H1 (cell line): ENCODE results near the gene ATXN3. TPM values are rescaled to one million over a fixed set of nuclear protein-coding genes. Genes with fewer than 3 reads are reported as not detected.

Experiments used
- CTCF ChIA-PET: fragments of 300-600 bp; sonication (Branson Sonifier 250); formaldehyde crosslinking; loops from one replicate; lab custom pipeline; 2021; ENCODE audit not compliant: partially characterized antibody; lab: Charles Lee
- POLR2A ChIA-PET: fragments of 300-600 bp; sonication (Branson Sonifier 250); formaldehyde crosslinking; loops from one replicate; lab custom pipeline; 2021; ENCODE audit warnings: inconsistent platforms; ENCODE audit not compliant: partially characterized antibody; lab: Charles Lee
- DNase-seq, 2 experiments: peaks; one replicate each; pipeline versions ENCODE4 v3.0.0 to v3.0.0-alpha.2; 2010 to 2022; ENCODE audit warnings: low spot score in 2 of 2, low read depth in 1 of 2, mixed read lengths in 1 of 2
- FAIRE-seq: peaks from 2 replicates; lab custom pipeline; 2011; peaks lifted over from hg19 to GRCh38; lab: Jason Lieb, UNC
- H2AFZ ChIP-seq: 2 replicates; pipeline ENCODE4 v1.8.1; 2012; ENCODE audit warnings: low read length, inconsistent platforms
- H2AK5ac ChIP-seq: 2 replicates; pipeline ENCODE4 v1.6.1; 2013; ENCODE audit warnings: low read depth, low read length
- H2BK120ac ChIP-seq: replicated peaks from 2 replicates; pipeline ENCODE3; 2013; ENCODE audit warnings: low read depth, low read length, inconsistent platforms
- H2BK12ac ChIP-seq: 2 replicates; pipeline ENCODE4 v1.6.1; 2013; ENCODE audit warnings: low read depth, low read length
- H2BK15ac ChIP-seq: 2 replicates; pipeline ENCODE4 v1.6.1; 2013; ENCODE audit warnings: low read length
- H2BK20ac ChIP-seq: 2 replicates; pipeline ENCODE4 v1.6.1; 2013; ENCODE audit warnings: low read length
- H2BK5ac ChIP-seq: 2 replicates; pipeline ENCODE4 v1.6.1; 2013; ENCODE audit warnings: low read depth, low read length
- H3K14ac ChIP-seq: 2 replicates; pipeline ENCODE4 v1.6.1; 2013; ENCODE audit warnings: inconsistent platforms; ENCODE audit not compliant: insufficient read length
- H3K18ac ChIP-seq: 2 replicates; pipeline ENCODE4 v1.6.1; 2013; ENCODE audit warnings: low read length; ENCODE audit errors: extremely low read depth
- H3K23ac ChIP-seq: 2 replicates; pipeline ENCODE4 v1.6.1; 2013; ENCODE audit warnings: inconsistent platforms; ENCODE audit not compliant: insufficient read length
- H3K23me2 ChIP-seq: 2 replicates; pipeline ENCODE4 v1.6.1; 2013; ENCODE audit warnings: low read depth, low read length
- H3K27ac ChIP-seq: 2 replicates; pipeline ENCODE4 v1.6.1; 2011; ENCODE audit warnings: low read depth, low read length, inconsistent platforms
- H3K27me3 ChIP-seq, 4 experiments: replicated peaks in 1 of 4; 1 replicate in 1 of 4; 2 replicates in 3 of 4; pipeline versions ENCODE4 v1.6.1 to v1.8.1; 2011 to 2013; ENCODE audit warnings: low read length in 3 of 4, mild to moderate bottlenecking in 3 of 4, inconsistent platforms in 2 of 4, mixed read lengths in 2 of 4, moderate library complexity in 1 of 4; ENCODE audit not compliant: control insufficient read depth in 3 of 4, insufficient read depth in 3 of 4; ENCODE audit errors: extremely low read depth in 1 of 4
- H3K36me3 ChIP-seq, 4 experiments: 2 replicates each; pipeline versions ENCODE4 v1.6.1 to v1.8.1; 2011 to 2013; ENCODE audit warnings: mild to moderate bottlenecking in 4 of 4, low read length in 3 of 4, moderate library complexity in 2 of 4, control low read depth in 1 of 4, inconsistent platforms in 1 of 4; ENCODE audit not compliant: insufficient read depth in 4 of 4, control insufficient read depth in 2 of 4
- H3K4ac ChIP-seq: replicated peaks from 2 replicates; pipeline ENCODE3; 2013; ENCODE audit warnings: low read length, low read depth, mixed read lengths, inconsistent platforms; ENCODE audit not compliant: insufficient read length
- H3K4me1 ChIP-seq, 4 experiments: replicated peaks in 1 of 4; 1 replicate in 1 of 4; 2 replicates in 3 of 4; pipeline versions ENCODE4 v1.6.1 to v1.8.1; 2011 to 2013; ENCODE audit warnings: low read length in 3 of 4, inconsistent platforms in 2 of 4, mixed read lengths in 1 of 4; ENCODE audit not compliant: insufficient read depth in 4 of 4, control insufficient read depth in 3 of 4
- H3K4me2 ChIP-seq, 2 experiments: 2 replicates each; pipeline versions ENCODE4 v1.6.1 to v1.8.1; 2011 to 2013; ENCODE audit warnings: low read depth in 2 of 2, low read length in 2 of 2, control low read depth in 1 of 2, inconsistent platforms in 1 of 2, mild to moderate bottlenecking in 1 of 2; ENCODE audit not compliant: insufficient read depth in 1 of 2
- H3K4me3 ChIP-seq, 4 experiments: fragments of 200-600, 300-600 bp in 1 of 4; sonication (generic), shearing (Covaris generic), sonication (Bioruptor Twin) in 1 of 4; 2 replicates each; pipeline versions ENCODE4 v1.5.1 to v1.8.1; 2011 to 2016; ENCODE audit warnings: low read length in 4 of 4, low read depth in 3 of 4, control low read depth in 2 of 4, inconsistent platforms in 2 of 4, mild to moderate bottlenecking in 2 of 4, mixed read lengths in 1 of 4, moderate library complexity in 1 of 4; ENCODE audit not compliant: insufficient read depth in 2 of 4; ENCODE audit errors: extremely low read depth in 1 of 4
- H3K56ac ChIP-seq: replicated peaks from 2 replicates; pipeline ENCODE3; 2013; ENCODE audit warnings: low read depth, mild to moderate bottlenecking, mixed read lengths, low read length, inconsistent platforms; ENCODE audit not compliant: insufficient read length
- H3K79me1 ChIP-seq: 2 replicates; pipeline ENCODE4 v1.6.1; 2013; ENCODE audit warnings: low read depth, low read length, control low read depth
- H3K79me2 ChIP-seq, 2 experiments: 2 replicates each; pipeline versions ENCODE4 v1.6.1 to v1.8.1; 2012 to 2013; ENCODE audit warnings: low read length in 2 of 2, mild to moderate bottlenecking in 2 of 2, inconsistent platforms in 1 of 2; ENCODE audit not compliant: insufficient read depth in 2 of 2, control insufficient read depth in 1 of 2
- H3K9ac ChIP-seq, 4 experiments: replicated peaks in 1 of 4; 1 replicate in 1 of 4; 2 replicates in 3 of 4; pipeline versions ENCODE4 v1.6.1 to v1.8.1; 2011 to 2013; ENCODE audit warnings: low read depth in 3 of 4, low read length in 3 of 4, control low read depth in 2 of 4, mild to moderate bottlenecking in 2 of 4, moderate library complexity in 2 of 4, inconsistent platforms in 1 of 4; ENCODE audit errors: extremely low read depth in 1 of 4
- H3K9me3 ChIP-seq, 2 experiments: 2 replicates each; pipeline versions ENCODE4 v1.6.1 to v1.8.1; 2012 to 2013; ENCODE audit warnings: mild to moderate bottlenecking in 2 of 2, moderate library complexity in 2 of 2, control low read depth in 1 of 2, inconsistent platforms in 1 of 2, low read depth in 1 of 2, low read length in 1 of 2, mixed read lengths in 1 of 2; ENCODE audit not compliant: insufficient read depth in 2 of 2
- H4K20me1 ChIP-seq, 2 experiments: replicated peaks in 1 of 2; 2 replicates each; pipeline versions ENCODE3 to v1.8.1; 2011 to 2013; ENCODE audit warnings: inconsistent platforms in 2 of 2, low read length in 2 of 2, mild to moderate bottlenecking in 1 of 2; ENCODE audit not compliant: insufficient read depth in 2 of 2, control insufficient read depth in 1 of 2
- H4K5ac ChIP-seq: 2 replicates; pipeline ENCODE4 v1.6.1; 2013; ENCODE audit warnings: low read length, low read depth, mixed read lengths, inconsistent platforms; ENCODE audit not compliant: insufficient read length
- H4K8ac ChIP-seq: 2 replicates; pipeline ENCODE4 v1.8.0; 2013; ENCODE audit warnings: mild to moderate bottlenecking, moderate library complexity, low read length, inconsistent platforms; ENCODE audit not compliant: insufficient read depth; ENCODE audit errors: extremely low read depth
- H4K91ac ChIP-seq: replicated peaks from 2 replicates; pipeline ENCODE3; 2013; ENCODE audit warnings: low read length, mixed read lengths, inconsistent platforms; ENCODE audit not compliant: insufficient read length
- ASH2L ChIP-seq: fragments of 200-600, 300-600 bp; sonication (generic); IDR thresholded peaks from one replicate; pipeline ENCODE4 v1.7.1; 2017; ENCODE audit warnings: low read length
- BCL11A ChIP-seq, 2 experiments: IDR thresholded peaks; one replicate each; pipeline ENCODE4 v1.6.1; 2011; ENCODE audit warnings: low read depth in 2 of 2, low read length in 2 of 2, mild to moderate bottlenecking in 2 of 2
- BRCA1 ChIP-seq: IDR thresholded peaks from 2 replicates; pipeline ENCODE4 v1.6.1; 2012; ENCODE audit warnings: low read depth, low read length, improper control_type of control experiment
- CTBP2 ChIP-seq: IDR thresholded peaks from 2 replicates; pipeline ENCODE4 v1.7.0; 2011; ENCODE audit warnings: borderline replicate concordance, mild to moderate bottlenecking, moderate library complexity, mixed read lengths, low read length; ENCODE audit not compliant: insufficient read depth, insufficient read length
- FOSL1 ChIP-seq: IDR thresholded peaks from 2 replicates; pipeline ENCODE4 v1.6.1; 2011; ENCODE audit warnings: mild to moderate bottlenecking, low read depth, low read length, moderate library complexity; ENCODE audit not compliant: insufficient read depth
- KDM5A ChIP-seq: fragments of 200-600 bp; IDR thresholded peaks from 2 replicates; pipeline ENCODE4 v1.7.1; 2012; ENCODE audit warnings: mild to moderate bottlenecking, low read length, inconsistent platforms, mixed read lengths
- MAFK ChIP-seq: IDR thresholded peaks from 2 replicates; pipeline ENCODE4 v1.6.1; 2012; ENCODE audit warnings: low read depth, mild to moderate bottlenecking, improper control_type of control experiment, low read length
- SUZ12 ChIP-seq: fragments of 200-600 bp; sonication (generic); IDR thresholded peaks from 2 replicates; pipeline ENCODE4 v1.6.1; 2012; ENCODE audit warnings: mild to moderate bottlenecking, inconsistent platforms, low read length, moderate library complexity, mixed read lengths
- TAF7 ChIP-seq: optimal IDR thresholded peaks from 2 replicates; pipeline ENCODE3; 2011; ENCODE audit warnings: low read depth, mild to moderate bottlenecking, inconsistent platforms, low read length, moderate library complexity, borderline replicate concordance
- TBP ChIP-seq: IDR thresholded peaks from 2 replicates; pipeline ENCODE4 v1.6.1; 2011; ENCODE audit warnings: low read depth, low read length, improper control_type of control experiment
- WGBS, 2 experiments: shearing (Covaris generic) in 1 of 2; methylation state at CpG; one replicate each; pipeline versions ENCODE4 v1.1.6 to v1.1.7; 2013 to 2015; ENCODE audit warnings: low lambda C conversion rate in 2 of 2, mixed read lengths in 2 of 2, inconsistent platforms in 1 of 2, low coverage in 1 of 2, missing lambda C conversion rate in 1 of 2; ENCODE audit not compliant: insufficient replicate concordance in 2 of 2, insufficient coverage in 1 of 2, insufficient read length in 1 of 2; ENCODE audit errors: extremely low coverage in 1 of 2, missing lambda C conversion rate in 1 of 2; 5-methylcytosine and 5-hydroxymethylcytosine counted together
- polyA plus RNA-seq, 7 experiments: library from polyadenylated mRNA; depleted of rRNA in 3 of 7; stranded (reverse) in 5 of 7; unstranded in 2 of 7; fragments of >200 nt in 5 of 7; fragments of 200-250 nt in 2 of 7; gene quantifications; 1 replicate in 5 of 7; 2 replicates in 1 of 7; 4 replicates in 1 of 7; pipeline versions ENCODE4 v1.2.1 to v1.2.3, GENCODE V29; 2011 to 2013; ENCODE audit warnings: missing spikeins in 2 of 7, mixed read lengths in 2 of 7
- total RNA-seq: library from RNA; stranded (reverse); fragmentation: NEBNext Ultra II Directional; extraction: Animal tissue kit (Norgen Biotek cat#: 25700); gene quantifications from 2 replicates; pipeline ENCODE4 v1.2.1, GENCODE V29; 2021
- TF ChIP-seq, protein P1 (sequence below): IDR thresholded peaks from 2 replicates; pipeline ENCODE4 v1.6.1; 2011; ENCODE audit warnings: low read depth, mild to moderate bottlenecking, low read length; ENCODE audit not compliant: insufficient read depth

ATXN3 gene
- total and polyA plus RNA-seq, 2 of the 8 experiments (the other 6 are each of a cell fraction or from before 2014, with no cell fraction given), result 8.8 to 37.2 TPM

DNA sequence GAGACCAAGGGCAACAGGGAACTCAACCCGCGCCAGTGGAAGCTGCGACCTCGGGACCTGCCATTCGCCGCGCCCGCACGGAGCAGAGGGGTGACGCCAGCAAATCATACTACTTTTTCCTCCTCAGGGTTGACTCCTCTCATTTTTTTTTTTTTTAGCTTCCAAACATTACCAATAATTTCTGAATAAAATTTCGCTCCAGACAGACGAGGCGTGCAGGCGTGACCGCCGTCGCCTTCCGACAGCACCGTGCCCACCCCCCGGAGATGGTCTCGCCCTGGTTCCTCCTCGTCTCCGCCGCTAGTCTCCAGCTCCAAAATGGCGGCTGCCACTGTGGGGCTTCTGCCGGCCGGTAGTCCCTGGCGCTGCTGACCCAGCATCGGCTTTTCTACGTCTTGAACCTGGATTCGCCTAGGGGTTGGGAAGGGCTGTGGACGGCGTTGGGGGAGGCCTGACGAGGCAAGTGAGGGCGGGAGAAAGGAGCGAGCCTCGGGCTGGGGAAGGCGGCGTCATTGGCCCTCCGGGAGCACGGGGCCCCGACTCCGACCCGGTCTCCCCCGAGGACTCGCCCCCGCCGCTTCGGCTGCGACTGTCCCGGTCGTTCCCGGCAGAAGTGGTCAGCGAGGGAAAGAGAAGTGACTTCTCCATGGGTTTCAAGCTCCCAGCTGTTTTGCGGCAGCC lies 15.4 kb upstream of the ATXN3 start, which contains the start of the genes CPSF2 and NDUFB1:
Gene CPSF2, plus strand, starts transcription at position 300 of the 681 bp plus-strand sequence. CDS start 9,016 bp downstream, outside the sequence.
Gene NDUFB1, minus strand, starts transcription at position 37 of the 681 bp plus-strand sequence. CDS start 4,069 bp downstream, outside the sequence.
- Histone ChIP-seq H2AFZ (peak within 1 kb of the TSS; percentile 87), H3K23me2 (peaks cover 6% of the 10 kb centered on the region; the same call in 1 of the 2 replicates), H4K20me1 (peaks cover 0 to 1% of the 10 kb centered on the region in 2 experiments), H3K79me1 (0 out of 2 replicates have a peak, but pooled peaks cover 5% of the 10 kb centered on the region), H3K4me1 (peaks cover 0 to 3% (median 0%) of the 10 kb centered on the region in 4 experiments; a peak in 2 of 7 replicates), H2BK15ac (no peak within 1 kb of the TSS), H4K5ac (peak within 1 kb of the TSS; percentile 100), H3K4me3 (peak within 1 kb of the TSS; percentile 87 to 100 (median 98)), H3K27me3 (no peaks in the 10 kb centered on the region), H3K18ac (peak within 1 kb of the TSS; percentile 98), H3K23ac (no peak within 1 kb of the TSS), H4K91ac (peak within 1 kb of the TSS; percentile 95), H2BK5ac (peak within 1 kb of the TSS; percentile 98), H2AK5ac (peak within 1 kb of the TSS; percentile 60), H3K4ac (peak within 1 kb of the TSS; percentile 91), H2BK20ac (0 out of 2 replicates have a peak within 1 kb of the TSS, but pooled peaks have one; percentile 56), H3K9me3 (no peaks in the 10 kb centered on the region), H3K56ac (peak within 1 kb of the TSS; percentile 99), H3K9ac (peak within 1 kb of the TSS; percentile 94 to 98 (median 97)), H3K79me2 (peaks cover 0 to 42% of the 10 kb centered on the region in 2 experiments; a peak in 3 of 4 replicates), H4K8ac (peak within 1 kb of the TSS; percentile 99), H2BK12ac (peak within 1 kb of the TSS; percentile 63), H2BK120ac (no peak within 1 kb of the TSS), H3K4me2 (peak within 1 kb of the TSS; percentile 77 to 89), H3K36me3 (peaks cover 2 to 50% (median 14%) of the 10 kb centered on the region in 4 experiments; a peak in 7 of 8 replicates), H3K14ac (no peak within 1 kb of the TSS), H3K27ac (peak within 1 kb of the TSS; percentile 97)
- WGBS, 2 experiments, result 1% methylated on average over 51 of the region's 55 CpGs; no CpG with 5 or more reads in 1 of the 2 experiments
- CTCF ChIA-PET, result interaction anchor here (0.5 to 5.4 kb wide), 6 partner anchors 10 to 618 kb away, joined by 3 to 45 read pairs (median 3); partner anchors contain the start of gene ATXN3
- DNase-seq (peak in 1 of 2 experiments; percentile 93), FAIRE-seq (no peak)
- POLR2A ChIA-PET, result interaction anchor here (0.6 to 5.0 kb wide), 20 partner anchors 9 to 762 kb away, joined by 3 to 66 read pairs (median 4); partner anchors contain the start of genes ATXN3 and TRIP11
- TF ChIP-seq, protein P1, sequence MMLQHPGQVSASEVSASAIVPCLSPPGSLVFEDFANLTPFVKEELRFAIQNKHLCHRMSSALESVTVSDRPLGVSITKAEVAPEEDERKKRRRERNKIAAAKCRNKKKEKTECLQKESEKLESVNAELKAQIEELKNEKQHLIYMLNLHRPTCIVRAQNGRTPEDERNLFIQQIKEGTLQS, result no peak
- TF ChIP-seq TBP (peak; percentile 93), ASH2L (peak; percentile 97), BRCA1 (no peak), SUZ12 (no peak), BCL11A (IDR thresholded peaks at IDR 0.05; ENCODE audit: low read depth in 2 of 2, low read length in 2 of 2) (no peak), MAFK (no peak), CTBP2 (no peak), KDM5A (peak; percentile 52; the same call in 1 of the 2 replicates), TAF7 (peak; percentile 96), FOSL1 (no peak)
